ENCODE data around the gene CHD5.
A peak's percentile ranks its signal among the peaks of the same experiment; 100 is the strongest.

The CHD5 gene

GRCh38 chr1:6098303-6099215, 81.6 kb downstream of the CHD5 start:
- ATAC-seq (replicated peaks), result no peak

DNA sequence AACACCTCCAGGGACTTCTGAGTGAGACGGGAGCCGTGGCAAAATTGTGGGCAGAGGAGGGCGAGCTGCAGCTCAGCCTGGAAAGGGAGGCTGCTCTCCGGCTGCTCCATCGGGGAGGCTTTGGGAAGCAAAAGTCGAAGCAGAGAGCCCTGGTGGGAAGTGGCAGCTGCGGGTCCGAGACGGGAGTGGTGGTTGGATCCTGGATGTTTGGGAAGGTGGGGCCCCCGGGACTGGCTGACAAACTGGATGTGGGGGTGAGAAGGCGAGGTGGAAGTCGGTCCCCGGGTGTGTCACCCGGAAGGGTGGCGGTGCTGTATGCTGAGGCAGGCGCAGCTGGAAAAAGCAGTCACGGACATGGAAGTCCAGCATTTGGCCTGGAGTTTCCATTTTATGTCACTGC, 82.3 kb downstream of the CHD5 start:
- Mint-ChIP-seq H3K9me3 (no peaks in the 10 kb centered on the region), H3K4me1 (peaks cover 0 to 8% of the 10 kb centered on the region in 2 donors), H3K27ac (no peak overlapping the region), H3K4me3 (no peak overlapping the region), H3K36me3 (peaks cover 34 to 38% of the 10 kb centered on the region in 2 donors), H3K27me3 (peaks cover 0 to 7% of the 10 kb centered on the region in 2 donors)
- ATAC-seq (replicated peaks) (no peak), DNase-seq (no peak)

More at GRCh38 chr1:6098303-6099215, 81.6 kb downstream of the CHD5 start:
- peaks cover 31 to 33% of the 10 kb centered on the region in 2 donors for H3K36me3 Mint-ChIP-seq
- DNase-seq, result no peak
- peak overlapping the region; percentile 70 for H3K27ac Mint-ChIP-seq
- H3K4me1 Mint-ChIP-seq, result peaks cover 0 to 8% of the 10 kb centered on the region in 2 donors
- H3K27me3 Mint-ChIP-seq, result peaks cover 0 to 10% of the 10 kb centered on the region in 2 donors
- no peaks in the 10 kb centered on the region for H3K9me3 Mint-ChIP-seq
- H3K4me3 Mint-ChIP-seq, result no peak overlapping the region

GRCh38 chr1:6097117-6097595, 83.0 kb downstream of the CHD5 start:
- H3K4me1 Mint-ChIP-seq, result peaks cover 0 to 8% of the 10 kb centered on the region in 2 donors
- no peaks in the 10 kb centered on the region for H3K9me3 Mint-ChIP-seq
- DNase-seq, result no peak
- H3K27ac Mint-ChIP-seq, result peak overlapping the region; percentile 57
- H3K36me3 Mint-ChIP-seq, result peaks cover 38 to 43% of the 10 kb centered on the region in 2 donors
- H3K27me3 Mint-ChIP-seq, result peaks cover 0 to under 1% of the 10 kb centered on the region in 2 donors
- H3K4me3 Mint-ChIP-seq, result no peak overlapping the region
- no peak for ATAC-seq (replicated peaks)

GRCh38 chr1:6096243-6097116, 83.6 kb downstream of the CHD5 start:
- Mint-ChIP-seq H3K4me3 (peak overlapping the region in 1 of 2 donors; percentile 17), H3K36me3 (peaks cover 41 to 48% of the 10 kb centered on the region in 2 donors), H3K27ac (no peak overlapping the region), H3K27me3 (no peaks in the 10 kb centered on the region), H3K4me1 (peaks cover 0 to 8% of the 10 kb centered on the region in 2 donors), H3K9me3 (no peaks in the 10 kb centered on the region)
- ATAC-seq (replicated peaks), result no peak
- no peak for DNase-seq

GRCh38 chr1:6095511-6096242, 84.4 kb downstream of the CHD5 start:
- no peak overlapping the region for H3K27ac Mint-ChIP-seq
- DNase-seq, result no peak
- ATAC-seq (replicated peaks), result no peak
- H3K9me3 Mint-ChIP-seq, result no peaks in the 10 kb centered on the region
- peaks cover 46 to 56% of the 10 kb centered on the region in 2 donors for H3K36me3 Mint-ChIP-seq
- H3K4me3 Mint-ChIP-seq, result no peak overlapping the region
- no peaks in the 10 kb centered on the region for H3K27me3 Mint-ChIP-seq
- peaks cover 0 to 8% of the 10 kb centered on the region in 2 donors for H3K4me1 Mint-ChIP-seq

- DNase-seq (no peak), ATAC-seq (replicated peaks) (no peak)
- Mint-ChIP-seq H3K4me3 (no peak overlapping the region), H3K27ac (no peak overlapping the region), H3K27me3 (no peaks in the 10 kb centered on the region), H3K4me1 (peaks cover 0 to 8% of the 10 kb centered on the region in 2 donors), H3K36me3 (peaks cover 46 to 58% of the 10 kb centered on the region in 2 donors), H3K9me3 (no peaks in the 10 kb centered on the region)
These were observed 85.2 kb downstream of the CHD5 start for GRCh38 chr1:6094801-6095505.

DNA sequence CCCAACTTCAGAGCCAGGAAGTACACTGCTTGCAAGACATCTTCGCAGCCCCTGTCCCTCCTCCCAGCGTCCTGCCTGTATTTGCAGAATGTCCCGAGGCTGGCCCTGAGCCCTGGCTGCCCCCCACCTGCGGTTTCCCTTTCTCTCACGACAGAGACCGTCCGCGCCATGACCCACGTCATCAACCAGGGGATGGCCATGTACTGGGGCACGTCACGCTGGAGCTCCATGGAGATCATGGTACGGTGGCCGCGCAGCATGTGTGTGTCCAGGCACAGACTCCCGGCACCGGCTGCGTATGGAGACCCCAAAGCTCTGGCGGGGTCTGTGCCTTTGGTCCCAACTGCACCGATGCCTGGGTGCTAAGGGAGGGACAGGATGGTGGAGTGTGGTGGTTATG, 85.9 kb downstream of the CHD5 start:
- Mint-ChIP-seq H3K27ac (peak overlapping the region; percentile 26), H3K27me3 (no peaks in the 10 kb centered on the region), H3K4me3 (no peak overlapping the region), H3K36me3 (peaks cover 45 to 62% of the 10 kb centered on the region in 2 donors), H3K9me3 (no peaks in the 10 kb centered on the region), H3K4me1 (peaks cover 0 to 8% of the 10 kb centered on the region in 2 donors)
- DNase-seq, result no peak
- ATAC-seq (replicated peaks), result no peak

DNA sequence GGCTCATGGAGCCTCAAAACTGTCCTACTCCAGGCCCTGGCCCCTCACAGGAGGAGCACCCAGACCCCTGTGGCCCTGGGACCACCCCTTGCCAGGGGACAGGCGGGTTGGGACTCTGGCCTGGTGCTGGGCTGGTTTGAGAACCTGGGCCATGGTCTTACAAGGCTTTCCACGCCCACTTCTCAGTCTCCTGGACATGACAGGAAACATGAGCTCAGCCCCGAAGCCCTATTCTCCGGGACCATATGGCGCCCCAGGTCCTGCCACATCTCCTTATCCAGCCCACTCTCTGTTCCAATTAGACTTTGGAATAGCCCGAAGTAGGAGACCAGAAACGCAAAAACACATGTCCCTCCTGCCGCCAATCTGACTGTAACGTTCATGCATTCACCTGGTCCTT, 86.5 kb downstream of the CHD5 start:
- Mint-ChIP-seq H3K27me3 (no peaks in the 10 kb centered on the region), H3K27ac (no peak overlapping the region), H3K9me3 (no peaks in the 10 kb centered on the region), H3K4me1 (peaks cover 0 to 8% of the 10 kb centered on the region in 2 donors), H3K4me3 (no peak overlapping the region), H3K36me3 (peaks cover 44 to 63% of the 10 kb centered on the region in 2 donors)
- ATAC-seq (replicated peaks) (no peak), DNase-seq (no peak)

- Mint-ChIP-seq H3K36me3 (peaks cover 40 to 60% of the 10 kb centered on the region in 2 donors), H3K27ac (no peak overlapping the region), H3K27me3 (no peaks in the 10 kb centered on the region), H3K9me3 (no peaks in the 10 kb centered on the region), H3K4me3 (no peak overlapping the region), H3K4me1 (peaks cover 0 to 8% of the 10 kb centered on the region in 2 donors)
- DNase-seq (no peak), ATAC-seq (replicated peaks) (no peak)
These were observed 87.0 kb downstream of the CHD5 start for GRCh38 chr1:6093071-6093470.

- Mint-ChIP-seq H3K9me3 (no peaks in the 10 kb centered on the region), H3K4me3 (no peak overlapping the region), H3K4me1 (peaks cover 0 to 2% of the 10 kb centered on the region in 2 donors), H3K36me3 (peaks cover 33 to 56% of the 10 kb centered on the region in 2 donors), H3K27me3 (no peaks in the 10 kb centered on the region), H3K27ac (no peak overlapping the region)
- ATAC-seq (replicated peaks) (no peak), DNase-seq (no peak)
These were observed 87.9 kb downstream of the CHD5 start for GRCh38 chr1:6092211-6092610.

DNA sequence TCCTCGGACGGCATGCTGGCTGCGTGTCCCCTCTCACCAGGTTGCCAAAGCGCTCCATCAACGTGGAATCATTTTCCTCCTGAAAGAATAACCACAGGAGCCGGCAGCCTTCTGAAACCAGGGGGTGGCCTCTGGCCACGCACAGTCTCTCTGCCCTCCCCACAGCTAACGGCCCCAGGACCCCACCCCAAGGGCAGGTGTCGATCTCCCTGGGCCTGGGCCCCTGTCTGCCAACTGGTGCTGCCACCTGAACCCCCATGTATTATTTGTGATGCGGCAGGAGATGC, 88.4 kb downstream of the CHD5 start:
- DNase-seq (no peak), ATAC-seq (replicated peaks) (no peak)
- no peak overlapping the region for H3K4me3 Mint-ChIP-seq
- H3K27me3 Mint-ChIP-seq, result no peaks in the 10 kb centered on the region
- H3K9me3 Mint-ChIP-seq, result no peaks in the 10 kb centered on the region
- no peak overlapping the region for H3K27ac Mint-ChIP-seq
- peaks cover 0 to 2% of the 10 kb centered on the region in 2 donors for H3K4me1 Mint-ChIP-seq
- peaks cover 34 to 57% of the 10 kb centered on the region in 2 donors for H3K36me3 Mint-ChIP-seq

- Mint-ChIP-seq H3K9me3 (no peaks in the 10 kb centered on the region), H3K27ac (peak overlapping the region; percentile 38), H3K4me3 (no peak overlapping the region), H3K4me1 (peaks cover 0 to 2% of the 10 kb centered on the region in 2 donors), H3K27me3 (no peaks in the 10 kb centered on the region), H3K36me3 (peaks cover 33 to 63% of the 10 kb centered on the region in 2 donors)
- DNase-seq (no peak), ATAC-seq (replicated peaks) (no peak)
These were observed 88.9 kb downstream of the CHD5 start for GRCh38 chr1:6090996-6091822.

DNA sequence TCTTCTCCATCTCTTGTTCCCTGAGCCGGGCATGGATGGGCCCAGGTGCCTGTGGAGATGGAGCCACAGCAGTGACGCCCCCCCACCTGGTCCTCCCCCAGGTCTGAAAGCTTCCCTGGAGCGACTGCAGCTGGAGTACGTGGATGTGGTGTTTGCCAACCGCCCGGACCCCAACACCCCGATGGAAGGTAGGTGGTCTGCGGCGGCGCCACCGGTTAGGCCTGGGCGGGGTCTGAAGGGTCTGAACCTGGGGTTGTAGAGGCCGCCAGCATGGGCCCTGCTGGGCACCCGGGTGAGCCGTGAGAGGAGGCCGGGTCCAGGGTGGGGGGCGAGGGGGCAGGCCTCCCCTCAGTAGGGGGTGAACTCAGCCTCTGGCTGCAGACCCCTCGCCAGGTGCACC, 89.8 kb downstream of the CHD5 start:
- H3K27ac Mint-ChIP-seq, result no peak overlapping the region
- no peaks in the 10 kb centered on the region for H3K27me3 Mint-ChIP-seq
- H3K4me3 Mint-ChIP-seq, result no peak overlapping the region
- ATAC-seq (replicated peaks), result no peak
- H3K36me3 Mint-ChIP-seq, result peaks cover 35 to 67% of the 10 kb centered on the region in 2 donors
- DNase-seq, result no peak
- no peaks in the 10 kb centered on the region for H3K9me3 Mint-ChIP-seq
- H3K4me1 Mint-ChIP-seq, result peaks cover 0 to 2% of the 10 kb centered on the region in 2 donors

Measured in stimulated activated naive B cell treated with anti-CD40 and anti-IgM and Interleukin-4, amounts not matched to agents 10 μg/mL and 1 μg/mL and 100 μg/mL, for 72 hours (primary cell).